Nephron progenitor cell (in vitro differentiated cells): ENCODE data around the gene AGR2.

ENCODE experiments used
- DNase-seq: peaks from one replicate; pipeline ENCODE4 v3.0.0; 2021
- H3K27ac Mint-ChIP-seq: 2 replicates; pipeline ENCODE4 v1.8.0; 2021; ENCODE audit warnings: mild to moderate bottlenecking, moderate library complexity, mixed read lengths
- H3K27me3 Mint-ChIP-seq: 2 replicates; pipeline ENCODE4 v1.8.0; 2021; ENCODE audit warnings: mild to moderate bottlenecking, low read depth, mixed read lengths; ENCODE audit not compliant: poor library complexity
- H3K36me3 Mint-ChIP-seq: 2 replicates; pipeline ENCODE4 v1.8.0; 2021; ENCODE audit warnings: low read depth, mixed read lengths
- H3K4me1 Mint-ChIP-seq: 2 replicates; pipeline ENCODE4 v1.8.0; 2021; ENCODE audit warnings: mixed read lengths
- H3K4me3 Mint-ChIP-seq: 2 replicates; pipeline ENCODE4 v1.8.0; 2021; ENCODE audit warnings: mild to moderate bottlenecking, moderate library complexity, mixed read lengths
- H3K9me3 Mint-ChIP-seq: 2 replicates; pipeline ENCODE4 v1.8.0; 2021; ENCODE audit warnings: mild to moderate bottlenecking, moderate library complexity, mixed read lengths
- CTCF ChIP-seq: fragments of 200-600 bp; sonication (generic); IDR thresholded peaks from 2 replicates; pipeline ENCODE4 v1.5.0; 2021; ENCODE audit warnings: antibody characterized with exemption

AGR2 gene

DNA sequence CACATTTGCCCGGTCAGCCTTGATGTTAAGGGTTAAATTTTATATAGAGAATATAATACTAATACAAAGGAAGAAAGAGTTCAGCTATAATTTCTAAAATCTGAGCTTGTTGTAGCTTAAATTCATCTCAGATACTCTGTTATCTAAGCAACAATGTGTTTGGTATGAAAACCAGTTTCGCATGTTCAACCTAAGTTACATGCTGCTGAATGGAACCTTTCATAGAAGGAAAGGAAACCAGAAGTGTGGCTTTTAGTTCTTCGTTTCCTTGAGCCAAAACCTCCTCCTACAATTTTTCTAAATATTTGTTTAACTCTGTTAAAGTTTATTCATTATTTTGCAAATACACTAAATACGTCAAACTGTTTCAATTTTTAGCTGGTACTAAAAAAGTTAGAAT is 18.5 kb downstream of the AGR2 start:
- peaks cover 3% of the 10 kb centered on the region for H3K36me3 Mint-ChIP-seq
- H3K9me3 Mint-ChIP-seq, result peaks cover 4% of the 10 kb centered on the region
- H3K27ac Mint-ChIP-seq, result no peak overlapping the region
- DNase-seq, result no peak
- no peak overlapping the region for H3K4me3 Mint-ChIP-seq
- no peak for TF ChIP-seq CTCF
- H3K27me3 Mint-ChIP-seq, result no peaks in the 10 kb centered on the region
- H3K4me1 Mint-ChIP-seq, result peaks cover 10% of the 10 kb centered on the region

DNA sequence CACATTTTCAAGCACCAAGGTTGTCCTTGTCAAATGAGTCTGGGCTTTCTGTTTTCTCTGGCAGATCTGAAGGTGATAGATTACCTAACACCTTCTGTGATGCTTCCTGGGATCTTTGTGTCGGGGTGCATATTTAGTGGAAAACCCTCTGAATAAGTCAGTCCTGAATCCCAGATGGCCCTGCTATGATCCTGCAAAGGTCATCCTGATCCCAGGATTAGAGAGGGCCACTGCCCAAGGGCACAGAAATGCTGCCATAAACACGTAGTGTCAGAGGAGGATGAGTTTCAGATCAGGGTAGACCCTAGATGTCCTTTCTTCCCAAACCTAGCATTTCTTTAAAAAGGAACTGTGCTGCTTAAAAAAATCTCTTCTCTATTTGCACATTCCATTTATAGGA is 19.0 kb downstream of the AGR2 start:
- Mint-ChIP-seq H3K4me3 (no peak overlapping the region), H3K9me3 (no peaks in the 10 kb centered on the region), H3K4me1 (peaks cover 10% of the 10 kb centered on the region), H3K36me3 (no peaks in the 10 kb centered on the region), H3K27ac (no peak overlapping the region), H3K27me3 (no peaks in the 10 kb centered on the region)
- no peak for TF ChIP-seq CTCF
- DNase-seq, result no peak

DNA sequence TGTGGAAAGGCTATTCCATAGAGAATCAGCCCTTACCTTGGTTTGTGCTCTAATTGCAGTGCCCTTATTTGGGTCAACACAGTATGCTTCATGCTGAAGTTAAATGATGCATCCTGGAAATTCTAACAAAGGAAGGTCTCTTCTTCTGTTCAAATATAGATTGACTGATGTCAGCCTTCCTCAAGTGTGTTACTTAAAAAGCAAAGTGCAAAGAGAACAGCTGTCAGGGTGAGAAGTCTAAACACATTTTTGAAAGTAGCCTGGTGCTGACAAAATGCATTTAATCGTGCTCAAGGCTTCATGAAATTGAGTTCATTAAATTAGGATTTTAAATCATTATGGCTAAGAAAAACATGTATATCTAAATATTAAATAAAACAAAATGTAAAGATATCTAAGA is 19.5 kb downstream of the AGR2 start:
- H3K27ac Mint-ChIP-seq, result no peak overlapping the region
- H3K36me3 Mint-ChIP-seq, result no peaks in the 10 kb centered on the region
- H3K9me3 Mint-ChIP-seq, result no peaks in the 10 kb centered on the region
- no peak for DNase-seq
- peaks cover 10% of the 10 kb centered on the region for H3K4me1 Mint-ChIP-seq
- no peaks in the 10 kb centered on the region for H3K27me3 Mint-ChIP-seq
- no peak for TF ChIP-seq CTCF
- H3K4me3 Mint-ChIP-seq, result no peak overlapping the region

DNA sequence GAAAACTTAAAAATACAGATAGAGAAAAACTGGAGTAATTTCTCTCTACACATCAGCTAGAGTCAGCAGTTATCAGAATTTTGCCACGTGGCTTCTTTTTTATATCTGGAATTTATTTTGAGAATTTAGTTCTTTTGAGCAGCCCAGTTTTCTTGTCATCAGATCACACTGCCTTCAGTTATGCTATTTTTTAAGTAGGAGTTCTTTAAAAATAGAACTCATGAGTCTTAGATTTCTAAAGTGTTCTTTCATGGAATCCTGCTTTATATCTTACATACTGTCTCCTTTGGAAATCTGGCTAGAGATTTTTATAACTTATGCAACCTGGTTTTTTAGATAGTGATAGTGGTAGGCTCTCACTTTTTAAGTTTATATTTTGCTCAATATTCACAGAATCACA is 24.2 kb downstream of the AGR2 start:
- Mint-ChIP-seq H3K4me3 (no peak overlapping the region), H3K27ac (no peak overlapping the region), H3K4me1 (peaks cover 5% of the 10 kb centered on the region), H3K9me3 (no peaks in the 10 kb centered on the region), H3K27me3 (no peaks in the 10 kb centered on the region), H3K36me3 (no peaks in the 10 kb centered on the region)
- TF ChIP-seq CTCF, result no peak
- DNase-seq, result no peak

DNA sequence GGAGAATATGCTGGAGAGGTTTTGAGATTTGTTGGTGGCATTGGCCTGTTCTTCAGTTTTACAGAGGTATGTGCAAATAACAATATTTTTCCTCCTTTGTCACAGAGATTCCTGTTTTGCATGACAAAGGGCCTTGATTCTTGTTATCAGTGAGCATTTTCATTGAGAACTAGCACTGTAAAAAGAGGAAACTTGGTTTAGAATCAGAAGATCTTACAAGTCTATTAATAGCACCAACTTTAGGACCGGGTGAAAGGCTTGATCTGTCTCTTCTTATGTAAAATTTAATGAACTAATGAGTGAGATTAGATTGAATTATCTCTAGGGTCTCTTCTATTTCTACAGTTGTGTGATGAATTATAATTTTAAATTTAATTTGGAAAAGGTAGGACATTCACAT is 25.7 kb downstream of the AGR2 start:
- TF ChIP-seq CTCF, result no peak
- Mint-ChIP-seq H3K4me3 (no peak overlapping the region), H3K4me1 (no peaks in the 10 kb centered on the region), H3K27ac (no peak overlapping the region), H3K27me3 (no peaks in the 10 kb centered on the region), H3K9me3 (no peaks in the 10 kb centered on the region), H3K36me3 (no peaks in the 10 kb centered on the region)
- no peak for DNase-seq

GRCh38 chr7:16778476-16778875 is 26.3 kb downstream of the AGR2 start:
- Mint-ChIP-seq H3K27ac (no peak overlapping the region), H3K27me3 (no peaks in the 10 kb centered on the region), H3K9me3 (no peaks in the 10 kb centered on the region), H3K36me3 (no peaks in the 10 kb centered on the region), H3K4me1 (no peaks in the 10 kb centered on the region), H3K4me3 (no peak overlapping the region)
- no peak for DNase-seq
- no peak for TF ChIP-seq CTCF
